HG03280 (cell line): ENCODE data around the gene PERCC1.
"Not testable (repeated sequence)": the region's sequence is repeated elsewhere in the genome, so short reads cannot be mapped to it uniquely, and the experiment has no call there.

ENCODE experiments used
- ATAC-seq: cut with Tn5 transposase; IDR thresholded peaks from one replicate; pipeline ENCODE4 v1.9.1; 2021; ENCODE audit warnings: mild to moderate bottlenecking, moderate library complexity; ENCODE audit not compliant: unreplicated experiment

The PERCC1 gene

GRCh38 chr16:1466054-1466453 lies 35.2 kb downstream of the PERCC1 start:
- no peak for ATAC-seq

- ATAC-seq, result no peak
These were observed 36.2 kb downstream of the PERCC1 start for GRCh38 chr16:1466968-1467521.

GRCh38 chr16:1468426-1468810 lies 37.5 kb downstream of the PERCC1 start:
- no peak for ATAC-seq

GRCh38 chr16:1469141-1469540 lies 38.3 kb downstream of the PERCC1 start:
- ATAC-seq, result not testable (repeated sequence)

DNA sequence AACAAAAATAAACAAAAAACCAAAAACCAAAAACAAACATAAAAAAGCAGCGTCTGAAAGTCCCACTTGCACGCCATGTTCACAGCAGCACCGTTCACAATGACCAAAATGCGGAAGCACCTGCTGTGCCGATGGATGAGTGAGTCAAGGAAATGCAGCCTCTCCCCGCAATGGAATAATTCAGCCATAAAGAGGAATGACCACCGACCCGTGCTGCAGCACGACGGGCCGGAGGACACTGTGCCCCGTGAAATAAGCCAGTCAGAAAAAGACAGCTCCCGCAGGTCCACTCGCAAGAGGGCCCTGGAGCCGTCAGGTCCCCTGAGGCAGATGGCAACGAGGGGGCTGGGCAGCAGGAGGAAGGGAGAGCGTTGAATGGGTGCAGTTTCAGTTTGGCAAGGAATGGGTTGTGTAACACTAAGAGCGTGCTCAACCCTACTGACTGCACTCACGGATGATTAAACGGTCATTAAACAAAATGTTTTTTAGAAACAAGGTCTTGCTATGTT lies 38.9 kb downstream of the PERCC1 start:
- ATAC-seq, result no peak

GRCh38 chr16:1470481-1471251 lies 39.8 kb downstream of the PERCC1 start:
- no peak for ATAC-seq

GRCh38 chr16:1471569-1472194 lies 40.8 kb downstream of the PERCC1 start:
- no peak for ATAC-seq

DNA sequence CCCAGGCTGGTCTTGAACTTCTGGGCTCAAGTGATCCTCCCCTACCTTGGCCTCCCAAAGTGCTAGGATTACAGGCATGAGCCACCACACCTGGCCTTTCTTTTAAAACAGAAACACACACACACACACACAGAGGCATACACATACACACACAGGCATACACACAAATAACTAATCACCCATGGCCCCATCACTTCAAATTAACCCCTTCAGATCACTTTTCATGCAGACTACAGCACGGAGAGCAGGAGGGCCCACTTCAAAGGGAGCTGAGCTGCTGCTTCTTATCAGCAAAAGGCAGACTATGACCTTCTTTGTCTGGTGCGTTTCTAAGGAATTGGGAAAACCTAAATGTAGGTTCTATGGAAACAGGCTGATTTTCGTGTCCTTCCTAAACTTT lies 42.1 kb downstream of the PERCC1 start:
- no peak for ATAC-seq

- no peak for ATAC-seq
These were observed 43.4 kb downstream of the PERCC1 start for GRCh38 chr16:1474082-1474795.

DNA sequence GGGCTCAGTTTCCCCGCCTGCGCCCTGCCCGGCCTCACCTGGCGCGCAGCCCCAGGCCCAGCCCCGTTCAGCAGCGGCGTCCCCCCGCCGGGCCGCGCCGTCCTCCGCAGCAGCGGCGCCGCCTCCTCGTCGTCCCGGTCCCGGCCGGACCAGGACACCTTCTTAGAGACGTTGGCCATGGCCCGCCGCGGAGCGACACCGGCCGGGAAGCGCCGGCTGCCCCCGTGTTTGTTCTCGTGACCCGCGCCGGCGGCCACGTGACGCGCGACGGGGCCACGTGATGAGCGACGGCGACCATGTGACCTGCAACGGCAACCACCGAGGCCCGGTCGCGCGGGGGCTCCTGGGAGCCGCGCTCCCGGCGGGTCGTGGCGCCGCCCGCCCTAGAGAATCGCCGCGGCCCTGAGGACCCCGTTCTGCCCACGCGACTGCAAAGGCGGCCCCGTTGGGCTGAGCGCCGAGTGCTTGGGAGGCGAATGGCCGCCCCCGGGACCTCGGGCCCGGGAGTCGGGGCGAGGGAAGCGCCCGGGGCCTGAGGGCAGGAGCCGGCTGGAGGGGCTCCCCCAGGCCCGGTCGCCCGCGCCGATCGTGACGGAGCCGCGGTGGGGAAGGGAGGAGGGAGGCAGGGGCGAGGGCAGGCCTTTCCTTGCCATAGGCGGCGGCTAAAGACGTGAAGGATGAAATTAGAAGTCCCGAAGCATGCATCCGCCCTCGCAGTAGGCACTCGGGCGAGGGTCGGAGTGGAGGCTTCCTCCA lies 44.1 kb downstream of the PERCC1 start, which contains the start of gene CLCN7:
Gene CLCN7, minus strand, starts transcription at position 233 of the 756 bp plus-strand sequence. Its CDS starts 54 bp downstream, at position 179.
- peak; percentile 82 for ATAC-seq

DNA sequence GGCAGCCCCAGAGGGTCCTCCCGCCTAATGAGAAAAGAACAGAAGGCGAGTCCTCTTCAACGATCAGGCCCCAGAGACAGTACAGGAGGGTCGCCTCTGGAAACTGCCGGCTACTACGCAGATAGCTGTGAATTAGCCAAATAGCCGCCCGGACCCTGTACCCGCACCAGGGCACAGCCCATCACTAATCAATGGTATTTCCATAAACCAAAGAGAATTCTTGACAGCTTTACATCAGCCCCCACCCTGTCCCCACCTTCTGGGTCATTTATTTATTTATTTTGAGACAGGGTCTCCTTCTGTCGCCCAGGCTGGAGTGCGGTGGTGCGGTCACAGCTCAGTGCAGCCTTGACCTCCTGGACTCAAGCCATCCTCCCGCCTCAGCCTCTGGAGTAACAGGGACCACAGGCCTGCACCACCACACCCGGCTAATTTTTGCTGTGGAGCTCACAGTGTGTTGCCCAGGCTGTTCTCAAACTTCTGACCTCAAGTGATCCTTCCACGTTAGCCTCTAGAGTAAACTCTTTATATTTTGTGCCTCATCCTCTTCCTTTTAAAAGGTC lies 44.8 kb downstream of the PERCC1 start:
- ATAC-seq, result no peak

GRCh38 chr16:1477033-1477432 lies 46.2 kb downstream of the PERCC1 start:
- no peak for ATAC-seq

GRCh38 chr16:1478937-1479336 lies 48.1 kb downstream of the PERCC1 start:
- not testable (repeated sequence) for ATAC-seq

GRCh38 chr16:1481906-1482835 lies 51.3 kb downstream of the PERCC1 start:
- no peak for ATAC-seq
